ENCODE data around the gene CFAP20DC.
"Not testable (repeated sequence)": the region's sequence is repeated elsewhere in the genome, so short reads cannot be mapped to it uniquely, and the experiment has no call there.

Gene CFAP20DC

GRCh38 chr3:58864480-58864879 lies 185.3 kb downstream of the CFAP20DC start:
- DNase-seq, result no peak

GRCh38 chr3:58863206-58863605 lies 186.6 kb downstream of the CFAP20DC start:
- no peak for DNase-seq

DNA sequence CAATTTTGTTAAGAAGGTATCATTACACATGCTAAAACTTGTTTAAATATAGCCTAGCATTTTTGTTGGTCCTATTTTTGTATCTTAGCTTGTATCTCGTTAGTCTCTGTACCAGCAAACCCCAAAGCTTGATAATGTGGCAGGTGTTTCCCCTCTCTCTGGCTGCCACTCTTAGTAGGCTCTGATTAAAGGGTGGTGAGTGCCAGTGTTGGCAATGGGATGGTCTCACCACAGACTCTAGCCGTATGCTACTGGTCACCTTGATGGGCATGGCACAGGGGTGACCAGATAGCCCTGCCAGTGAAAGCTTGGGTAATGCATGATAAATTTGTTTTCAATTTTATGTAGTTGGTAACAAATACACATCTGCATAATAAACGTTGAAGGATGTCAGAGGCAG lies 188.3 kb downstream of the CFAP20DC start:
- no peak for DNase-seq

DNA sequence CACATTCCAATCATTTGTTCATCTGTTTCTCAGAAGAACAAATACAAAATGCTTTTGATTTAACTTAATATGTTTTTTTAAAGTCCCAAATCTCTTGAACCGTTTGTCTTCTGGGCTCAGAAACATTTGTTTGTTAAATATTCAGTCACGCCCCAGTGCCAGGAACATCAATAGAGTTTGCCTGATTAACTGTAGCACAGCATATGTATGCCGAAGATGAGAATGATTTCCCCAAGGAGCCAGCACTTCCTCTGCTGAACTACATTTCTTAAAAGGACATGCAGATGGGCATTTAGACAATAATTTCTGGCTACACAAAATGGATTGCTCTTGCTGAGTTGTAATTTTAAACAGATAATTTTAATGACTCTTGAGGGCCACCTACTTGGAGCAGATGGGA lies 191.7 kb downstream of the CFAP20DC start:
- no peak for DNase-seq

- no peak for DNase-seq
Observed at GRCh38 chr3:58857402-58857801, 192.4 kb downstream of the CFAP20DC start.

DNA sequence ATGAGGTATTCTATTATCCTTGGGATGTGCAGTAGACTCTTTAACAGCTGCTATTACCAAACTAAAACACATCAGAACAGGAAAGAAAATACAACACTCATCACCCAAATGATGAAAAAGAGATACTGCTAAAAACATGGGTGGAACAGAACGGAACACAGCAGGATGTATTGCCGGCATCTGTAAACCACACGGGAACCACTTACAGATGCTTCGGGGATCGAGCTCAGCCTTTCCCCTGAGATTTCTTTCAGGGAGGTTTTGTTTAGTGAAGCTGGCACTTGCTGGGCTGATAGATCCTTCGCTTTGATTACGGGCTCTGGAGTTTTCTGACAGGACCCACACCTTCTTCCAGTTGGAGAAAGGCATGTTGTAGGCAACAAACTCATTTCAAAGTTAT lies 201.0 kb downstream of the CFAP20DC start:
- DNase-seq, result no peak

- not testable (repeated sequence) for DNase-seq
Observed at GRCh38 chr3:58842050-58842747, 207.6 kb downstream of the CFAP20DC start.

- no peak for DNase-seq
Observed at GRCh38 chr3:58840949-58841348, 208.9 kb downstream of the CFAP20DC start.

DNA sequence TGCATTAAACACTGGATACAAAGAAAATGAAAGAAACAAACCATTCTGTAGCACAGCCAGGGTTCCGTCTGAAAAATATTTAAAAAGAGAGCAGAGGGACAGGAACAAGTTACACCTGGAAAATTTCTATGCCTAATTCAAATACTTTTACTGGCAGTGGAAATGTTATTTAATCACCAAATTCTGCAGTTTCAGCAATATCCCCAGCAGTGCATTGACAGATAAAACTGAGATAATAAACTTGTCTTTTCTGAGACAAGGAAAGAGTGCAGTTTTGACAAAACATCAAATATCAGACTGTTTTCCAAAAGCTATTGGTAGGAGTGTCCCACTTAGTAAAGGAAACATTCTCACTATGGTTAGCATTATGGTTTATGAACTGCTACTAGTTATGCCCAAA lies 209.9 kb downstream of the CFAP20DC start:
- DNase-seq, result no peak

DNA sequence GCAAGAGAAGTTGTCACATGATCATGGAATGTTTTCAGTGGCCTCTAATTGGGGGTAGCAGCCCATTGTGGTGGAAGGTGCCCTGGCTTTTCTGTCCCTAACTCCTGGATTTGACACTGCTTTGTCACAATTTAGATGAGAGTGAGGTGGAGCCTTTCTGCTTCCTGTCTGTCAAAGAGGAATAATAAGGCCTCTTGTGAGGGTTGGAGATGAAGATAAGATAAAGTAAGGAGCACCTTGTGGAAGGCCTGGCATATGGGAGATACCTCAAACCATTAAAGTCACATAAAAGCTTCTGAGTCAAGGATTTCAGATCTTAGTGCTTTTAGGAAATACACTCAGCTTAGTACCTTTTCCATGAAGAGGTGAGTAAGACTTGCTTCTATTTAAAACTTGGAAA lies 210.6 kb downstream of the CFAP20DC start:
- no peak for DNase-seq

DNA sequence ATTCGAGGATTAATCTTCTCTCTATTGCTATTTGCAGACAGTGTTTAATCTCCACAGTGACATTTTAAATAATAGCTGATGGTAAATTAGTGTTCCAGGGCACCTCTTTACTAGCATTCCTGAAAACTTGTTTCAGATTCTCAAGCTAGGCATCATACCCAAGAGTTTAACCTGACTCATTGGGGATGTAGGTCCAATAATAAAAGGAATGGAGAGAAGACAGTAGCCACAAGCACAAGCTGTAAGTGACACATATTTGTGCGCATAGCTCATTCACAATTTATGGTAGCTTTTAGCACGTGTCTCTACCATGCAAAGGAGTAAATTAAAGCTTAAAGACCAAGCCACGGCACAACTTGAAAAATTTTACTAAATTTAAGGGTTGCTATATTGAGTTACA lies 212.0 kb downstream of the CFAP20DC start:
- no peak for DNase-seq

DNA sequence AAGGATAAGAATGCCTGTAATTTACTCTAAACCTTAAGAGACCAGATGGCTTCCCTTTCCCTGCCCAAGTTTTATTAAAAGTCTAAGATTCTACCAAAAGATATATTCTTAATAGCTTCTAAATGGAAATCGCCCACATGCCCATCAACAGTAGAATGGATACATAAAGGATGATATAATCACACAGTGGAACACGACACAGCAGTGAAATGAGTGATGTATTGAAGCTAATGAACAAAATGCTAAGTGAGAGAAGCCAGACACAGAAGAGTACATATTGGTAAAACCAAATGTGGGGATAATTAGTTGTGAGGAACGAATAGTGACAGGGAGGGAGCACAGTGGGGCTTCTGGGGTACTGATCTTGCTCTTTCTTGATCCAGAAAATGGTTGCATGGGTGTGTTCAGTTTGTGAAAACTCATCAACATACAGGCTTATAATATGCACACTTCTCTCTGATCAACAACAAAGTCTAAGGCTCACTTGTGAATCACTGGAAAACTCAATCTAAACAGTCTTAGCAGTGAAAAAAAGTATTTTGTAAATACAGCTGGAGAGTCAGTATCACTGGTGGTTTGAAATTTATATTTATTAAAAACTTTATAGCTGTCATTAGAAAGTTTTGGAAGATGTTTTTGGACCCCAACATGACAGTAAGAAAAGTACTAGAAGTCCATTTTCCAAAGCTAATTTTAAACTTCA lies 212.5 kb downstream of the CFAP20DC start:
- DNase-seq, result no peak

- no peak for DNase-seq
Observed at GRCh38 chr3:58835086-58835485, 214.7 kb downstream of the CFAP20DC start.

DNA sequence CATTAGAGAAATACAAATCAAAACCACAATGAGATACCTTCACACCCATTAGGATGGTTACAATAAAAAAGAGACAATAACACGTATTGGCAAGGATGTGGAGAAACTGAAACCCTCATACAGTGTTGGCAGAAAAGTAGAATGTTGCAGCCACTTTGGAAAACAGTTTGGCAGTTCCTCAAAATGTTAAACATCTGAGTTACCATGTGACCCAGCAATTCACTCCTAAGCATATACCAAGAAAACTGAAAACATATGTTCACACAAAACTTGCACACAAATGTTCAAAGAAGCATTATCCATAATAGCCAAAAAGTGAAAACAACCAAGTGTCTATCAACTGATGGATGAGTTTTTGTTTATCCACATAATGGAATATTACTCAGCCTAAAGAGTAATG lies 216.3 kb downstream of the CFAP20DC start:
- no peak for DNase-seq

GRCh38 chr3:58829321-58830000 lies 220.4 kb downstream of the CFAP20DC start:
- no peak for DNase-seq

DNA sequence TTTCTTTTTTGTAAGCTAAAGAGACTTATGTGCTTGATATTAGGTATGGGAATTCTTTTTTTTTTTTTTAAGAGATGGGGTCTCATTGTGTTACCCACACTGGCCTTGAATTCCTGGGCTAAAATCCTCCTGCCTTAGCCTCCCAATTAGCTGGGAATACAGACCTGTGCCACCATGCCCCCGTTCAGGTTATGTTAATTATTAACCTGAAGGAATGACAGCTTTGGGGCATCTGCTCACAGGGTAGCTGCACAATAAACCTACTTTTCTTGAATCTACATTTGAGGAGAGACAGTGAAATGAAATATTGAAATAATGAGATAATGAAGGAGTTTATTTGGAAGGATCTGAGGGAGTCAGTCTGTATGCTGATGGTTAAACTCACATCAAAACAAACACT lies 225.0 kb downstream of the CFAP20DC start:
- DNase-seq, result no peak

- no peak for DNase-seq
Observed at GRCh38 chr3:58824285-58824684, 225.5 kb downstream of the CFAP20DC start.

GRCh38 chr3:58806551-58807244 lies 243.1 kb downstream of the CFAP20DC start:
- DNase-seq, result not testable (repeated sequence)

DNA sequence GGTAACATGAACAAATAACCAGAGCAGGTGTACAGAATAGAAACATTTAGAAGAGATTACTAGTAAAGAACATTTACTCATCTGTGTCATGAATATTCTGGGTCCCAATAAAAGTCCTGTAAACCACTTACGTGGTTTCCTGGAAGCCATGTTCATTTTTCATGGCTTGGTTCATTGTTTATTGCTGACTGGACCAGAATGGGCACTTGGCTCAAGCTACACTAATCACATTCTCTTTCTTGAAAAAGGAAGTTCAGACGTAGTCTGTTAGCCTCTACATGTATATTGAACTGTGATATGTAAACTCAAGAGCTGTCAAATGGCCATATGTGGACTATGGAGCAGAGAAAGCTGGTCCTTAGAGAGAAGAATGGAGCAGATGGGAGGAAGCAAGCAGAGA lies 244.9 kb downstream of the CFAP20DC start:
- DNase-seq, result no peak

DNA sequence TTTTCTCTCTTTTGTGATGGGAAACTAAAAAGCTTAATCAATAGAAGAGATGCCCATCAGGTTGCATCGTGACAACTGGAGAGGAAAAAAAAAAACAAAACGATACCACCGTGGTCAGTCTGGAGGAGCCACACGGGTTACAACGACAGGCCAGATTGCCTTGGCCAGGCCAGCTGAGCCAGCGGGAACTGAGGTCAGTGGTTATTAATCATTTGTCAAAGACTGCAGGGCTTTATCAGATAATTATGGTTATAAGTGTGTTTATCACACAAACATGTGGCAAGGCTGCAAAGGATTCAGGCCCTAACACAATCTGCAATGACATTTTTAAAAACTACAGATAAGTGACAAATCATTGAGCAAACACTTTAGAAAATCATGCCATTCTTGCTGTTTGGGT lies 248.3 kb downstream of the CFAP20DC start:
- DNase-seq, result no peak

DNA sequence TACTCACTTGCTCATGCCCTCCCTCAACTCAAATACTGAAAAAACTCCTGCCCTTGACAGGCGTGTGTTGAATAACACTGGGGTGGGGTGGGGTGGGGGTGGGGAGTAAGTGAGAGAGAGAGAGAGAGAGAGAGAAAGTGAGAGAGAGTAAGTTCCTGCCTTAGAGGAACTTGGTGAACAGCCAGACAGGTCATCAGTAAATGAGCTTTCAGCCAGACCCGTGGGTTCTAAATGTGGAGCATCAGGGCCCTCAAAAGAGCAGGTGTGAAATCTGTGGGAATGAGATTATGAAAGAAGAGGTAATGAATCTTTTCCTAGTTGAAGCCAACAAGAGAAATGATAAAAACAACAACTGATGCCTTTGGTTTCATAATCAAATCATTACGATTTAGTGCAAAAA lies 248.9 kb downstream of the CFAP20DC start:
- no peak for DNase-seq

GRCh38 chr3:58800032-58800431 lies 249.8 kb downstream of the CFAP20DC start:
- no peak for DNase-seq

GRCh38 chr3:58799271-58799670 lies 250.6 kb downstream of the CFAP20DC start:
- no peak for DNase-seq

DNA sequence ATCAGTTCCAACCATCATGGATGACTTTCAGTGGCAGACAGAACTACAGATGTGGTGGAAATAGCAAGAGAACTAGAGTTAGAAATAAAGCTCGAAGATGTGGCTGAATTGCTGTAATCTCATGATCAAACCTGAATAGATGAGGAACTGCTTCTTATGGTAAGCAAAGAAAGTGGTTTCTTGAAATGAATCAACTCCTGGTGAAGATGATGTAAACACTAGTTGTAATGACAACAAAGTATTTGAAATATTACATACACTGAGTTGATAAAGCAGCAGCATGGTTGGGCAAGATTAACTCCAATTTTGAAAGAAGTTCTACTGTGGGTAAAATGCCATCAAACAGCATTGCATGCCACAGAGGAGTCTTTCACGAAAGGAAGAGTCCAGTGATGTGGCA lies 251.5 kb downstream of the CFAP20DC start:
- no peak for DNase-seq
